GM12865 (cell line): ENCODE results near the gene HYAL3.

Experiments
- DNase-seq: peaks from one replicate; pipeline ENCODE4 v3.0.0; 2010; ENCODE audit warnings: low read depth
- H3K4me3 ChIP-seq: 2 replicates; pipeline ENCODE4 v1.5.1; 2011; ENCODE audit warnings: mild to moderate bottlenecking, low read depth, low read length, control low read depth
- CTCF ChIP-seq: IDR thresholded peaks from 2 replicates; pipeline ENCODE4 v1.5.1; 2011; ENCODE audit warnings: low read length, control low read depth, low read depth, inconsistent platforms; ENCODE audit not compliant: insufficient read depth; ENCODE audit errors: missing control alignments

Gene HYAL3

DNA sequence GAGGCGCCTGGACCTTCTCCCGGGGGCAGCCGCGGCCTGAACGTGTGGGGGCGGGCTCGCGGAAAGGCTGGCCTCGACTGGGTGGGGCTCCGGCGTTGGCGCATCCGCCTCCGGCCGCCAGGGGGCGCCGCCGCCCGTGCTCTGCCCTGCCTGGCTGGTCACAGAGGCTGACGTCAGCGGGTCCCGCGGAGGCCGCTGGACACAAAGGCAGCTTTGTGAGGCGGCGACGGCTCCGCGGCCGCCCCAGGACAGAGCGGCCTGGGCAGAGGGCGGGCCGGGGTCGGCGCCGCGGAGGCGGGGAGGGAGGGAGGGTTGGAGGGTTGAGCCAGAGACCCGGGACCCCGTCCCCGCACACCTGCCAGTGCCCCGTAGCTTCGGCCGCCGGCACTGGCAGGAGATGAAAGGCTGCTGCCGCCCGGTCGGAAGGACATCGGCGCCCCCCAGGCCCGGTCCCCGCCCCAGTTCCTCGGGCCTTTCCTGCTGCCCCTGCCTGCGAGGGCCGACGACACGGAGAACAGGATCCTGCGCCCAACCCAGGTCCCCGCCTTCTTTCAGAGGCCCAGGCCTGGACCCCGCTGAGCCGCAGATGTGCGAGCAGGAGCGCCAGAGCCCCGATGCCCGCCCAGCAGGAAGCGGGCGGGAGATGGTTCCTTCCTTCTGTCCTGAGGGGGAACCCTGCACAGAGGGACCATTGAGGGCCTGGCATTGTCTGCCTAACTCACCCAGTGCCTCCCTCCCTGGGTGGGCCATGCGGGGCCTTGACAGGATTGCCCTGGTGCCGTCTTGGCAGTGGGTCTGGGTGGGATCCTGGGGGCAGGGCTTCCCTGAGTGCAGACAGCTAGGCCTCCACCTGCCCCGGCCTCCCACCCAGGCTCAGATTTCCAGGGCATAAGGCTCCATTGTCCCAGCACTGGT lies 38.9 kb downstream of the HYAL3 start:
- H3K4me3 ChIP-seq: peak overlapping the region; percentile 52
- TF ChIP-seq CTCF: peak; percentile 97
- DNase-seq: peak; percentile 90

DNA sequence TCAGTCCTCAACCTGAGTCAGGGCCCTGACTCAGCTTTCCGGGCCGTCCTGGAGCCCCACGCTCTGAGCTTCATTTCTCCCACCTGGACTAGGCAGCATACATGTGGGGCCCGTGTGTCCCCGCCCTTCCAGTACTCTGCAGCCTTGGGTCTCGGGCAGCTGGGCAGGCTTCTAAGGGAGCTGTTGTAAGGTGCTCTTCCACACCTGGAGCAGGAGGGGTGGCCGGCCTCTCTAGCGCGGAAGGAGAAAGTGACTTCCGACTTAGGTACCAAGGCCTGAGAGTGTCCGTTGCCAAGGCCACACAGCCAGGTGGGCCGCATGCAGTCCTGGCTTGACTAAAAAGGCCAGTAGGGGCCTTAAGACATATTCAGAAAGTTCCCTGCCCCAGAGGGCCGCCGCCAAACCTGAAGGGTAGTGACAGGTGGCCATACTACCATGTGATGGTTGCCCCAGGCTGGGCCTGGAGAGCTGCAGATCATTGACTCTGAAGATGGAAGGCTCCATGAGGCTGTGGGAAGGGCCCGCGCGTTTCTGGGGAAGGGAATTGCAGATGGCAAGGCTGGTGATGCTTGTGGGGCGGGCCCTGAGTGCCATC lies 39.7 kb downstream of the HYAL3 start:
- no peak for DNase-seq
- H3K4me3 ChIP-seq: no peak overlapping the region; the same call in 1 of the 2 replicates
- no peak for TF ChIP-seq CTCF

GRCh38 chr3:50258979-50259378 lies 40.2 kb downstream of the HYAL3 start:
- no peak for TF ChIP-seq CTCF
- no peak for DNase-seq
- no peak overlapping the region for H3K4me3 ChIP-seq

DNA sequence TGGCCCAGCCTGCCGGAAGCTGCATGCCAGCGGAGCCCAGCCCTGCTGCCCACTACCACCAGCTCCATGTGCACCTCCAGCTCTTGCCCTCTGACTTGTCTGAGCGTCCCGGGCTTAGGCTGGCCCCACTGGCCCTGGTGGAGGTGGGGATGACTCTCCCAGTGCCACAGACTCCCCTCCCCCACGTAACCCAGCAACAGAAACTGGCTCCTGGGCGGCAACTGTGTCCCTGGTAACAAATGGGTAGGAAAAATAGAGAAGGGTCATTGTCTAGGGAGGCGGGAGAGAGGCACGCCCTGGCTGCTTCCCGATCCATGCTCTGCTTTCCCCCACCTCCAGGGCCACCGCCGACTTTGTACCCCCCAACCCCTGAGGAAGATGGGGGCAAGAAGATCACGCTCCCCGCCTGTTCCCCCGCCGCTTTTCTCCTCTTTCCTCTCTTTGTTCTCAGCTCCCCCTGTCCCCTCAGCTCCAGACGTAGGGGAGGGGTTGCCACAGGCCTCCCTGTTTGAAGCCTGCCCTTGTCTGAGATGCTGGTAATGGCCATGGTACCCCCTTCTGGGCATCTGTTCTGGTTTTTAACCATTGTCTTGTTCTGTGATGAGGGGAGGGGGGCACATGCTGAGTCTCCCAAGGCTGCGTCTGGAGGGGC lies 41.0 kb downstream of the HYAL3 start:
- TF ChIP-seq CTCF: no peak
- no peak overlapping the region for H3K4me3 ChIP-seq
- no peak for DNase-seq

- H3K4me3 ChIP-seq: no peak overlapping the region
- peak; percentile 48 for DNase-seq
- peak; percentile 61 for TF ChIP-seq CTCF
Measured at GRCh38 chr3:50256978-50257890, 42.0 kb downstream of the HYAL3 start.

DNA sequence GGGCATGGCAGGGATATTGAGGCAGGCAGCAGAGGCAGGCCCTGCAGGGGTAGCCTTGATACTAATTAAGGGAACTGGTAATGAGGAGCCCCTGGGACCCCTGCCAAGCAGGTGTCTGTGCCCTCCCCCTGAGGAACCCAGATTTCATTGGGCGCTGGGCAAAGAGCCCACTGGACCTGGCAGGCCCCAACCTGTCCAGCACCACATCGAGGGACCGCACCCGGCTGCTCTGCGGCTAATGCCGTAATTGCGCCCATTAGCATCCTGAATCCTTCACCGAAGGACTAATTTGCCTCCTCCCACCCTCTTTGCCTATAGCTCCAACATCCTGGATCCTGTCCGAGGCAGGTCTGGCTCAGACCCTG lies 44.0 kb downstream of the HYAL3 start:
- DNase-seq: no peak
- H3K4me3 ChIP-seq: no peak overlapping the region
- TF ChIP-seq CTCF: no peak
